ENCODE results near the gene CORO6.
A peak's percentile ranks its signal among the peaks of the same experiment; 100 is the strongest.

The CORO6 gene

DNA sequence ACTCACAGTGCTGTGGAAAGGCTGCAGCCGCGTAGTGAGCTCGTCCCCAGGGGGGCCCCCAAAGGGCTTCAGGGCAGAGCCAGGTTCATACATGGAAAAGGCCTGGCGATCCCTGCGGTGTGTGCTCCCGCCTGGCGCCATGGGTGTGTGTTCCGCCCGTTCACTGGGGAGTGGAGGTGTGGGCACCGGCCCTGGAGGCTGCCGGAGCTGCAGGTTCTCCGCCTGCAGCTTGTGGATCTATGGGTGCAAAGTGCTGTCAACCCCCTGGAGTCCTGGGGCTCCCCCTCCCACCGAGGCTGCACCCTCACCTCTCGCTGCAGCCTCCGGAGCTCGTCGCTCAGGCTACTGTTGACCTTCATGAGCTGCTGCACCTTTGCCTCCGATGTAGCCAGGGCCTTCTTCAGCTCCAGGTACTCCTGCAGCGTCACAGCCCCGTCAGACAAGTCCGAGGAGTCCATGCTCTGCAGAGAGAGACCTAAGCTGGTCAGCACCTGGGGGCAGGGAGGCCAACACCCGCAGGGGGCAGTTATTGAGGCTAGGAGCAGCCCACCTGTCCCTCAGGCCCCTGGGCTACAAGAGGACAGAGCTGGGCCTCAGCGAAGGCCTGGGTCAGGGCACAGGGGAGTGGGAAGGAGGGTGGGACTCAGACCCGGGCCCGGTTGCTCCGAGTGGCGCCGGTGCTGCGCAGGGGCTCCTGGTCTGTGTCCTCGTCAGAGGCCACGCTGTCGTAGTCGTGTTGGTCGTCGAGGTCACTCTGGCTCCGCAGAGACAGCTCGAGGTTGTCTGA is 46.3 kb downstream of the CORO6 start:
- DNase-seq: no peak

DNA sequence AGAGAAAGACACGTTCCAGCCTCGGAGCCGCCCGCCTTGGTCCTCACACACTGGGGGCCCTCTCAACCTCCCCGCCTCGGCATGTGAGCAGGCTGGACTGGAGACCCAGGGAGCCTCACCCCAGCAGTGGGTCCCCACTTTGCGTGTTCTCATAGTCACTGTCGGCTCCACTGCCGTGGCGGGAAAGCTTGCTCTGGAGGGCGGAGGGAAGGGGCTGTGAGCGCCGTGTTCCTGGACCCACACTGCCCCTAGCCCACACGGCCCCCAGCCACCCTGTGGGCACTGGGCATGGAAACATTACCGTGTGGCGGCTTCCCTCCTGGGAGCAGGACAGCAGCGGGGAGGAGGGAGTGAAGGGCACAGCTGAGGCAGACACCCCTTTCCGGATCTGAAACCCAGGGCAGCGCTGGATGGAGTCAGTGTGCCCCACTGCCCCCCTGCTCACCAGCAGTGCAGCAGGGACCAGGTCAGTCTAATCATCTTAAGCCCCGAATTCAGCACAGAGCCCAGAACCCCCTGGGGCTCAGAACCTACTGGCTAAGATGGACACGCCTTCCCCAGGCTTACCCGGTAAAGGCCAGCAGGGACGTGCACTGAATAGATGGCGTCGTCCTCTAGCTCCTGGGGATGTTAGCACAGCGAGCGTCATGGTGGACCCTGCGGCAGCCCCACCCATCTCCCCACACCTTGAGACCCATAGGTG is 47.0 kb downstream of the CORO6 start:
- no peak for DNase-seq

DNA sequence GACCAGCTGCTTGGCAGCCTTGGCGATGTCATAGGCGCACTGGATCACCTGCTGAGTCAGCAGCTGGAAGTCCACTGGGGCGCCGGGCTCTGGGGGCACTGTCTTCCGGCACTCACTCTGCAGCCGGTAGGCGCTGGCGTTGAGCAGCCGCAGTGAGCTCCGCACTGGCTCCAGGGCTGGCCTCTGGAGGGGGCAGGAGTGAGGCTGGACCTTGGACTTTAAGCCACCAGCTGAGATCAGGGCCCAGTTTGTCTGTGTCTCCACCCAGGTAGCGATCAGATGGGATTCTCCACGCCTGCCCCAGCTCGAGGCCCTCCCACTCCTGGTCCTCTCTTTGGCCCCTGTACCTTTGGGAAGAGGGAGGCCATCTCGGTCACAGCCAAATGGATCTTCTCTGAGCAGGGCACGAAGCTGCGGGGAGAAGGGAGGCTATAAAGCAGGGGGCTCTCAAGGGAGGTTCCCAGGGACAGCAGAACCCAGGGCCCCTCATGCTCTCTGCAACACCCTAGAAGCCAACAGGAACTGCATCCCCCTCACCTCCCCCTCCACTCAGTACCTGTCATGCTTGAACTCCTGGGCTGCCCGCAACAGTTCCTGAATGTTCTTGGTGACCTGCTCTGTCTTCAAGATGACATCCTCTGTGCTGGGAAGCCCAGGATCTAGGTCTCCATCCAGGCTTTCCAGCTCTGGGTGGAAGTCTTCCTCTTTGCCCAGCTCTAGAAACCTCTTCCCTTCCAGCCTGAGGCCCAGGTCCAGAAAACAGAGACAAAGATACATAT is 47.8 kb downstream of the CORO6 start:
- DNase-seq: no peak

DNA sequence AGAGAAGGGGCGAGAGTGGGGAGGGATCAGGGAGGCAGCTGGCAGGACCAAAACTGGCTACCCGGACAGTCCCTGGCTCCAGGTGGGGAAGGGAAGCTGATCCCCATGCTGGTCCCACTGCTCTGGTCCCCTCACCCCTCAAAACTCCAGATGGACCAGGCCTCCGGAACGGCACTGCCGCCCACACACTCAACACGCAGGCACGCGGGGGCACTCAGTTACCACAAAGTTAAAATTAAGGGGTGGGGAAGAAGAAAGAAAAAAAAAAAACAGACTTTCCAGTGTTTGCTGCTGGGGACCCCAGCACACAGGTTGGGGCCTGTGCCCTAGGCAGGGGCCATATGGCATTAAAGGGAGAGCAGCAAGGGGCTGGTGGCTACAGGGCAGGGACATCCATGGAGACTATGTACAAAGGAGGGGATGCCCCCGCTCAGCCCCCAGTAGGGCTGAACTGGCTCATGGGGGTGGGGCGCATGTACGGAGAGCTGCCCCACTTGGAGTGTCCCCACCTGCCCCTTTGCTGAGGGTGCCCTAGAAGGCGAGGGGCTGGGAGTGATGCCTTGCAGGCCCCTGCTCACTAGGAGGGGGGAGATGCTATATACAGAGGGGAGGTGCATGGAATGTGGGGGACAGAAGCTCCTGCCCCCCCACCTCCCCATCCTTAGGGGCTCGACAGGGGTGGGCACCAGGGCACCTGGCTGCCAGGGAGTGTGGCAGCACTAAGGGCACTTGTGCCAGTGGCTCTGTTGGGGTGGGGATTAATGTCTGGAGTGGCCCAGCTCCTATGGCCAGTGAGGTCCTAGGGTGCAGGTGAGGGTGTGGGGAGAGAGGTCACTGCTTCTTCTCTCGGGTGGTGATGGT is 48.6 kb downstream of the CORO6 start:
- no peak for DNase-seq

DNA sequence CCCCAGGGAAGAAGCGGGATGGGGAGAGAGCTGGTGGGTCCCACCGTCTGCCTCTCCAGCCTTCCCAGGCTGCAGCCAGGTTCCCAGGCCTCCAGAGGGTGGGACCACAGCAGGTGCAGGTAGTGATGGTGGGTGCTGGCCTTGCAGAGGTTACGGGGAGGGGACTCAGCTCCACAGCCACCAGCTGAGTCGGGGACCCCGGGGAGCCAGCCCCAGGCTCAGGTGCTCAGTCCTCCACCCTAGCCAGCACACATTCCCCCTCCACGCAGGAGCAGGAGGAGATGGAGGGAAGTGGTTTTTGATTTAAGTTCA is 49.2 kb downstream of the CORO6 start:
- no peak for DNase-seq

DNA sequence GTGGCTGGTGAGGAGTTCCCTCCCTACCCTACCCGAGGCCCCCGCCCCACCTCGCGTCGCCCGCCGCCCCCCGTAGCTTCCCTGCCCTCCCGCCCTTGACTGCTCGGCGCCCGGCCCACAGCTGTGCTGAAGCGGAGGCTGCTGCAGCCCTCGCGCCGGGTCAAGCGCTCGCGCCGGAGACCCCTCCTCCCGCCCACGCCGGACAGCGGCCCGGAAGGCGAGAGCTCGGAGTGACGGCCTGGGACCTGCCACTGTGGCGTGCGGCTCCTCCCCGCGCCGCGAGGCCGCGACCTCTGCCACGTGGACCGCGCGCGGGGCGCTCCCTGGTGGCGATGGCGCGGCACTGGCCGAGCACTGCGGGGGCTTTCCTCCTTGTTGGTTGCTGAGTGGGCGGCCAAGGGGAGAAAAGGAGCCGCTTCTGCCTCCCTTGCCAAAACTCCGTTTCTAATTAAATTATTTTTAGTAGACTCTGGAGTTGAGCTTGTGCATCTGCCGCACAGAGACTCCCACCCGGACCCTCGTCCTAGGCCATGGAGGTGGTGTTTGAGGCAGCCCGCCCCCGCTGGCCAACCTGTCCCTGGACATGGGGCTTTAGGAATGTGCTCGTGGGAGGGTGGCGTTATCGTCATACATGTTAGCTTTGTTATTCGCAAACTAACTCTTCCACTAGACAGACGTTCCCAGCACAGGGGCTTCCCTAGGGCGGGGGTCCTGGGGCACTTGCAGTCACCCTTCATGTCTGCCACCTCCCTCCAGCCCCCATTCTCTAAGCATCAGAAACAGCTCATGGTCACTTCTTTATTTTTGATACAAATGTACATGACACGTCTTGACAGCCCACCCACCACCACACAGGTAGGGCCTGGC is 49.8 kb downstream of the CORO6 start:
- DNase-seq: peak; percentile 74

DNA sequence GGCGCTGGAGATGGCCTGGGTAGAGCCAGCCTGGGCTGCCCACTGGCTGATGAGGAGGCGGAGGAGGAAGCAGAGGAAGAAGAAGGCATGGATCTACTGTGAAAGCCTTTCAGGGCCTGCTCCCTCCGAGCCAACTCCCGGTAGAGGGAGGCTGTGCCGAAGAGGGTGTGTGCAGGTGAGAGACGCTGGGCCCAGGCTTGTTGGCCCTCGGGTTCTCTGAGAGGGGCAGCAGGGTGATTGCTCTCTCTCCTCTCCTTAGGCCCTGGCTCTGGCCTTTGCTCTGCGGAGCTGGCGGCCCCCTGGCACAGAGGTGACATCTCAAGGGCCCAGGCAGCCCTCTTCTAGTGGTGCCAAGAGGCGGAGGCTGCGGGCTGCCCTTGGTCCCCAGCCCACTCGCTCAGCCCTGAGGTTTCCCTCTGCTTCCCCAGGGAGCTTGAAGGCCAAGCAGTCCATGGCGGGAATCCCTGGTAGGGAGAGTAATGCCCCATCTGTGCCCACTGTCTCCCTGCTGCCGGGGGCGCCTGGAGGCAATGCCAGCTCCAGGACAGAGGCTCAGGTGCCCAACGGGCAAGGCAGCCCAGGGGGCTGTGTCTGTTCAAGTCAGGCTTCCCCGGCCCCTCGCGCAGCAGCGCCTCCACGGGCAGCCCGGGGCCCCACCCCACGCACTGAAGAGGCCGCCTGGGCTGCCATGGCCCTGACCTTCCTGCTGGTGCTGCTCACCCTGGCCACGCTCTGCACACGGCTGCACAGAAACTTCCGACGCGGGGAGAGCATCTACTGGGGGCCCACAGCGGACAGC is 50.6 kb downstream of the CORO6 start:
- no peak for DNase-seq

DNA sequence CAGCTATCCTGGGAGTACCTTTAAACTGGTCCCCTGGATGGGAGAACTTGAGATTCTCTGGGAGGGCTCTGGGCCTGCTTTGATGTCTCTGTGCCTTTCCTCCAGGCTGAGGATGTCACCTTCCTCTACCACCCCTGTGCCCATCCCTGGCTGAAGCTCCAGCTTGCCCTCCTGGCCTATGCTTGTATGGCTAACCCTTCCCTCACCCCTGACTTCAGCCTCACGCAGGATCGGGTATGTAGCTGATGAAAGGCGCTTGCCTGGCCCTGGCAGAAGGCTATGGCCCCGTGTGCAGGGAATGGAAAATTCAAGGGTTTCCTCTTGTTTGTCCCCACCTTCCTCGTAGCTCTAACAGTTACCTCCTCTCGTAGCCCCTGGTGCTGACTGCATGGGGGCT is 51.2 kb downstream of the CORO6 start:
- DNase-seq: peak; percentile 12

DNA sequence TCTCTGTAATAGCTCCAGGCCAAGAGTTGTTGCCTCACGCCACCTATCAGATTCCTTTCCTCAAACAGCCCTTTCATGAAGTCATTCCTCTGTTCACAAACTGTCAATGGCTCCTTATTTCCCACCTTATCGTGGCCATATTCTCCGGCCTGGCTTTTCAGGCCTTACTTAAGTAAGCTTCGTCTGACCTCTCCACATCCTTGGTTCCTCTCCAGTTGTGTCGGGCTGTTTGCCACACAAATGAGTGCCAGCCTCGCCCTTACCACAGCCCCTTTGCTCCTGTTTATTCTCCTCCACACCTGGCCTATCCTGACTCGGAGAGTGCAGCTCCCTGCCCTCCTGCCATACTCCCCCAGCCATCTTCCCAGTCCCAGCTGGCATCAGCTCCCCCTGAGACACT is 52.2 kb downstream of the CORO6 start:
- peak; percentile 19 for DNase-seq

DNA sequence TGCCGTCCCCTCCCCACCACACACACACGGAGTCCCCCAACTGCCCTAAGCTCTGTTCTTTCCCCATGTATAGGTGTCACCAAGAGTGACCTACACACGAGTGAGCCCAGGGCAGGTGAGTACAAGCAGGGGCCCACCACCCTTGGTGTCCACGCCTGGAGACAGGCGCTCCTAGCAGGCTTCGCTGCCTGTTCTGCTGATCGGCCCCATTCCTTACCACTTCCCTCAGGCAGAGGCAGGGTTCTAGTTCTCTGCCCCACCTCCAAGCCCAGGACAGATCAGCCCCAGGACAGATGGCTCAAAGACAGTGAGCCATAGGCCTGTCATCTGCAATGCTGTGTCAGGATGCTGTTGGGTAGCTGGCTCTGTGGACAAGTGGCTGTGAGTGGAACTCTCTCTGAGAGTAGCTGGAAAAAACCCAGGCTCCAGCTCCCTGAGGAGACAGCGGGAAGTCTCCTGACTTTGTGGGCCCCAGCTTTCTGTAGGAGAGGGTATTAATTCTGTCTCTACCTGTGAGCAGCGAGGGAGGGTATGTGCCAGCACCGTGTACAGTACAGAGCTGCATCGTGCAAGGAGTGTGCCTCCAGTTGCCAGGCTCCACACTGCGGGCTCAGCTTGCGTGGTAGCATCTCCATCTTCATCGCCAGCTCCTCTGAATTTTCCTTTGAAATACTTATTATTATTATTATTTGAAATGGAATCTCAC is 53.3 kb downstream of the CORO6 start:
- peak; percentile 34 for DNase-seq

DNA sequence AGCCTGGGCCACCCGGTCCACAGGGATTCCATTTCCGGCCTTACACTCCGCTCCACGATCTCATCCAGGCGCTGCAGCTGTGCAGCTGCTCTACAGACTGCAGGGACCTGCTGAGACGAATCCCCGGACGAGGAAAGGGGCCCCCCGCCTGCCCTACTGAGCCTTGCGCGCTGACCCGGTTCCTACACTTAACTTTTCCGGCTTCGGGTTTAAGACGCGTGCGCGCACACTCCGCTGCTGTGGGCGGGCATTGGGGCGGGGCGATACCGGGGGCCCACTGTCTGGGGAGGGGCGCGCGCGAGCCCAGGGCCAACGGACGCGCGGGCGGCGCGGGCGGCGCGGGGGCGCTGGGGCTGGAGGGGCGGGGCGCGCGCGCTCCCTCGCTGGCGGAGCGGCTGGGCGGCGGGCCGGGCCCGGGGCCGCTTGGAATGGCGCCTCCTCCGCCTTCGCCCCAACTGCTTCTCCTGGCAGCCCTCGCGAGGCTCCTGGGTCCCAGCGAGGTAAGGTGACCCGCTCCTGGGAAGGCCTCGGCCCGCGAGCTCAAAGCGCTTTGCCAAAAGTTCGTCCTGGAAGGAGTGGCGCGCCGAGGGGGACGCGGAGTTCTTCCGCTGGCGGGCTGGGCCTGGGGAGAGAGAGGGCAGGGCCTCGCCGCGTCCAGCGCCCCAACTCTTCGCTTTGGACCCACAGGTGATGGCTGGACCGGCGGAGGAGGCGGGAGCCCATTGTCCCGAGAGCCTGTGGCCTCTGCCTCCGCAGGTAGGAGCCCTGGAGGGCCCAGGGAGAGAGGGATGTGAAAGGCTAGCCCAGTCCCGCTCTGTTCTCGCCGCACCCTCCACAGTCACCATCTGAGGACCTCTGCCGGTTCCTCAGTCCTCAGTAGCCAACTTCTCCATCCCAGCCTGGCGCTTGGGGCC is 54.1 kb downstream of the CORO6 start, which contains the start of gene TP53I13:
TP53I13 (plus strand) TSS at position 371 of the 914 bp plus-strand sequence; CDS start at position 429, 58 bp downstream.
- peak; percentile 94 for DNase-seq

DNA sequence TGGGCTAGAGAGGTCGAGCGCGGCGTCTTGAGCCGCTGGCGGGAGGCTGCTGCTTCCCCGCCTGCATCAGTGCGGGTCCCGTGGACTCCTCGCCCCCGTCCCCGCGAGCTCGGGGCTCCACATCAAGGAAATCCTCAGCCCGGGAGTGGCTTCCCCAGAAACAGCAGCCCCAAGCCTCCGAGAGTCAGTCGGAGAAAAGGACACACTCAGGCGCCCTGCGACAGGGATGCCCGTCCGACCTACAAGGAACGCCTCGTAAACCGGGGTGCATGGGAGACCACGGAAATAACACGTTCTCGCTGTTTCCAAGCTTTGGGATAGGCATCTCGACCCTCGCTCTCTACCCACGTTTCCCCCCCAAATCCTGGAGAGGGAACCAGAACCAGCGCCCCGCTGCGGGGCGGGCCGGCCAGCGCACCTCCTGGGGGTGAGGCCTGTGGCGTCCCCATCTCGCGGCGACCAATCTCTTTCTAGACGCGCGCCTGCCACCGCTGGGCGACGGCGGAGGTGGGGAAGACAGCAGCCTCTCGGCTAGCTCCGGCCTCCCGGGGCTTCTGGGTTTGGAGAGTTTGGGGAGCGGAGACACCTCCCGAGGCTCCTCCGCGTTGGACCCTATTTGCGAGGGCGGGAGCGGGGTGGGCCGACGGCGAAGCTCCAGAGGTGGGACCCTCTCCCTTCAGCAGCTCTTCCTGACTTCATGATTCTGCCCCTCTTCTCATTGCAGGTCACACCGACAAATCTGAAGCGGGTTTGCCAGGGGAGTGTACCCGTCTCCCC is 55.0 kb downstream of the CORO6 start:
- peak; percentile 85 for DNase-seq

DNA sequence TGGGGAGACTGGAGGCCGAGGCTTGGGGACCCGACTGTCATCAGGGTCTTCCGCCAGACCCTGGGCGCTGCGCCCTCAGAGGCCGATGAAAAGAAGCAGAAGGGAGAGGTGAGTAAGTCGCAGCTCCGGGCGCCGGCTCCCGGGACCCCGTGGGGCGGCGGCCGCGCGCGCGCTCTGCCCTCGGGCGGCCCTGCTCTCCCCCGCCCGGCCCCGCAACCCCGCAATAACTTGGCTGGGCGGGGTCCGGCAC is 55.5 kb downstream of the CORO6 start:
- DNase-seq: no peak

DNA sequence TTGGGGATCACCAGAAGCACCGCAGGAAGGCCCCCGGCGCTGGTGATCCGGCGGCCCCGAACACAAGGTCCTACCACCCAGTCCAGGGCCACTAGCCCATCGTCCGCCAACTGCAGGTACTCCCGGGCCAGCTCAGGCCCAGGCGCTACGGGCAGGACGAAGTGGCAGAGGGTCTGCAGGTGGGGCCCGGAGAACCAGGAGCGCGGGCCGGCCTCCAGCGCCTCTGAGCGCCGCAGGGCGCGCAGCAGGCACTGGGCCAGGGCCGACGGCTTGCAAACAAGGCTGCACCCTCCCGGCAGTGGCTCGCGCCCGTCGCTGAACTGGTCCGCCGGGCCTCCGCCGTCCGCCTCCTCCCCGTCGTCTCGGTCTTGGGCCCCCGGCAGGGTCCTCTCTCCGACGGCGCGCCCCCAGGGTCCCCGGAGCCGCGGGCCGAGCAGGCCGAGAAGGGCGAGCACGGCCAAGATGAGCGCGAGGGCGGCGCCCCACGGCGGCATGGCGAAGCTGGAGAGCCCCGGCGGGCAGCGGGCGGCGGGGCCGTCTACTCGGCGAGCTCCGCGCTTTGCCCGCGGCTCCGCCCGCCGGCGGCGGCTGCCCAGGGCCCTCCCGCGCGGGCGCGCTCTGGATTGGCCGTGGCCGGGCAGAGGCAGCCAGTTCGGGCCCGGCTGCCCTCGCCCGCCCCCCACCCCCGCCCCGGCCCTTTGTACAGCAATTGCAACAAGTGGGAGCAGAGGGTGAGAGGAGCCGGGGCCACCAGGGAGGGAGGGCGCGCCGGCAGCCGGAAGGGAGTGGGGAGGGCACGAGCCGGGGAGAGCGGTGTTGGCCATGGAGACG is 56.0 kb downstream of the CORO6 start, which contains the start of gene ABHD15:
ABHD15 (minus strand) TSS at position 565 of the 831 bp plus-strand sequence; CDS start at position 494, 71 bp downstream.
- peak; percentile 78 for DNase-seq

DNA sequence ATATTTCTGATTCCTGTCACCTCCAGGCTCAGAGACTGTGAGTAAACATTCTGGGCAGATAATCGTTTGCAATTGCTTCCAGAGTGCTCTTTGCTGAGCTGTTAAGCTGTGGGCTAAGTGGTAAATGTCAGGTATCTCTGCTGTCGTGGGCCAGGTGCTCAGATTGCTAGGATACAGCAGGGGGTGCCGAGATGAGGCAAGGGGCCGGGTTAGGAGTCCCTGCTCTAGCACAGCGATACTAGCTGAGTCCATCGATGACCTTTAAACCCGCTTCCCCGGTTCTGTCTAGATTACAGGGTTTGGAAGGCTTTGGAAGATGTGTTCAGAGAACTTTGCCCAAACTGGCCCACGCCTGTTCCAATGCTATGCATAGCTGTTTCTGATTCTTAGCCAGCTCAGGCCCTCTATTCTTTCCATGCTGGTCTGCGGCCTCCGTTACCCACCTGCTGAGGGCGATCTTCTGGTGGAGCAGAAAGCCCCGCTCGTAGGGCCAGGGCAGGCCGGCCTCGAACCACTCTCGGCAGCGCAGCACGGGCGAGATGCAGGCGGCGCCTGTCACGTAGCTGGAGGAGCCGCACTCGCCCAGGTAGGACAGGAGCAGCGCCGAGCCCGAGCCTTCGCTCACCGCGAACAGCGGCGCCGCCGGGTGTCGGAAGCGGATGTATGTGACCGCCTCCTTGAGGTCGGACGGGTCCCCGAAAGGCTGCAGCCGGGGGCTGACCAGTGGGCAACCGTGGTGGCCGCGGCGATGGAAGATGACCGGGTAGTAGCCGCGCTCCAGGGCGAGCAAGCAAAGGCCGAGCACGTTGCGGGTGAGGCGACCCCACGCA is 56.9 kb downstream of the CORO6 start:
- DNase-seq: peak; percentile 74
